GM03348 (cell line): ENCODE results near the gene NAA60.

Experiments
- DNase-seq: peaks from one replicate; pipeline ENCODE4 v3.0.0; 2012; ENCODE audit warnings: low spot score

Gene NAA60

GRCh38 chr16:3443108-3444031 lies at the start of gene NAA60, which contains the start of gene ZNF597:
Gene NAA60 (plus strand): TSS chr16:3443680. CDS start chr16:3476228, 32,548 bp downstream.
Gene ZNF597 (minus strand): TSS chr16:3443504. CDS start chr16:3443153, 351 bp downstream.
- peak; percentile 94 for DNase-seq

GRCh38 chr16:3400446-3400778 lies 43.1 kb upstream of the NAA60 start:
- DNase-seq: no peak

GRCh38 chr16:3400779-3401688 lies 42.4 kb upstream of the NAA60 start, which contains the start of the genes ZNF174 and ZSCAN32:
Gene ZNF174 (plus strand): TSS chr16:3401215. CDS start chr16:3402005, 790 bp downstream.
Gene ZSCAN32 (minus strand): TSS chr16:3401004. CDS start chr16:3397557, 3,447 bp downstream.
- peak; percentile 100 for DNase-seq

- peak; percentile 26 for DNase-seq
Observed at GRCh38 chr16:3401719-3402397, 41.6 kb upstream of the NAA60 start.

GRCh38 chr16:3408561-3409197 lies 34.8 kb upstream of the NAA60 start:
- no peak for DNase-seq

- no peak for DNase-seq
Observed at GRCh38 chr16:3413730-3414379, 29.6 kb upstream of the NAA60 start.

- no peak for DNase-seq
Observed at GRCh38 chr16:3431779-3432219, 11.7 kb upstream of the NAA60 start.

- no peak for DNase-seq
Observed at GRCh38 chr16:3434373-3434772, 9.1 kb upstream of the NAA60 start.

- no peak for DNase-seq
Observed at GRCh38 chr16:3439637-3440036, 3.8 kb upstream of the NAA60 start.

- DNase-seq: peak; percentile 72
Observed at GRCh38 chr16:3444032-3444388, 530 bp downstream of the NAA60 start.

GRCh38 chr16:3454093-3454492 lies 10.6 kb downstream of the NAA60 start:
- no peak for DNase-seq

- DNase-seq: no peak
Observed at GRCh38 chr16:3454631-3455147, 11.2 kb downstream of the NAA60 start.

- DNase-seq: peak; percentile 100
Observed at GRCh38 chr16:3457434-3458252, 14.2 kb downstream of the NAA60 start.

- peak; percentile 70 for DNase-seq
Observed at GRCh38 chr16:3458278-3458851, 14.9 kb downstream of the NAA60 start.

- peak; percentile 39 for DNase-seq
Observed at GRCh38 chr16:3458852-3459361, 15.4 kb downstream of the NAA60 start.

- DNase-seq: no peak
Observed at GRCh38 chr16:3459401-3460090, 16.1 kb downstream of the NAA60 start.

GRCh38 chr16:3460121-3460520 lies 16.6 kb downstream of the NAA60 start:
- DNase-seq: no peak

GRCh38 chr16:3460585-3460984 lies 17.1 kb downstream of the NAA60 start:
- no peak for DNase-seq

- DNase-seq: no peak
Observed at GRCh38 chr16:3461151-3461550, 17.7 kb downstream of the NAA60 start.
